K562 (cell line): Measurements from ENCODE around the gene SMIM35. TPM values are rescaled to one million over a fixed set of nuclear protein-coding genes. Genes with fewer than 3 reads are reported as not detected.
A peak's percentile ranks its signal among the peaks of the same experiment; 100 is the strongest.

ENCODE experiments used
- FUS ChIP-seq: fragments of 200-400 bp; formaldehyde crosslinking; optimal IDR thresholded peaks from 2 replicates; pipeline ENCODE3; 2017; ENCODE audit warnings: low read depth, low read length
- GTF2E2 ChIP-seq: fragments of 200-800 bp; sonication (Bioruptor generic); IDR thresholded peaks from 2 replicates; pipeline ENCODE4 v1.6.1; 2016; ENCODE audit warnings: missing genetic modification characterization, missing compliant biosample characterization
- HLTF ChIP-seq: fragments of 450-650 bp; IDR thresholded peaks from 2 replicates; pipeline ENCODE4 v1.6.1; 2016
- REST ChIP-seq, 2 experiments: fragments of 450-650 bp; formaldehyde crosslinking in 1 of 2; IDR thresholded peaks; 2 replicates each; pipeline versions ENCODE4 v1.4.0 to v1.6.1; 2014 to 2020; ENCODE audit warnings: mild to moderate bottlenecking in 2 of 2, borderline replicate concordance in 1 of 2, low read depth in 1 of 2
- USF1 ChIP-seq: sonication (generic); formaldehyde crosslinking; IDR thresholded peaks from 2 replicates; pipeline ENCODE4 v1.9.0; 2022; ENCODE audit warnings: mild to moderate bottlenecking, missing genetic modification reagents
- ZNF639 ChIP-seq, 2 experiments: fragments of 200-800 bp in 1 of 2; sonication (Bioruptor generic) in 1 of 2; sonication (generic) in 1 of 2; formaldehyde crosslinking in 1 of 2; IDR thresholded peaks in 1 of 2; conservative IDR thresholded peaks in 1 of 2; 2 replicates each; pipeline versions ENCODE4 v1.5.0 to v1.6.1; 2016 to 2020; ENCODE audit warnings: missing compliant biosample characterization in 1 of 2, missing genetic modification characterization in 1 of 2, missing genetic modification reagents in 1 of 2
- polyA plus RNA-seq, 8 experiments: library from polyadenylated mRNA; depleted of rRNA in 4 of 8; stranded (reverse) in 5 of 8; unstranded in 3 of 8; fragments of >200 nt; fragmentation: Nextera tagmentation in 2 of 8; fragmentation: Illumina TruSeq in 1 of 8; extraction: Ambion mirVana in 2 of 8; extraction: Trizol in 1 of 8; gene quantifications; 2 replicates each; pipeline versions ENCODE4 v1.2.1 to v1.2.3, GENCODE V29; 2011 to 2014; ENCODE audit warnings: inconsistent platforms in 1 of 8, missing spikeins in 1 of 8
- total RNA-seq, 7 experiments: library from RNA; depleted of rRNA in 6 of 7; stranded (reverse); fragments of >200 nt in 6 of 7; fragmentation: Illumina TruSeq in 2 of 7; extraction: Trizol in 2 of 7; gene quantifications; 2 replicates each; pipeline versions ENCODE4 v1.2.1 to v1.2.3, GENCODE V29; 2011 to 2021; ENCODE audit warnings: low replicate concordance in 1 of 7

Gene SMIM35
- total and polyA plus RNA-seq, 9 of the 15 experiments (the other 6 are each of a cell fraction or from before 2014, with no cell fraction given), result 0.03 TPM; not detected in 7

GRCh38 chr11:118010738-118011461, 75.9 kb downstream of the SMIM35 start (continued):
- TF ChIP-seq USF1 (CRISPR knock-in tag), result no peak
- no peak for TF ChIP-seq GTF2E2
- TF ChIP-seq HLTF, result no peak
- 0 out of 4 replicates have a peak, but pooled peaks of 1 of the 2 experiments have one; percentile 44 for TF ChIP-seq ZNF639 (CRISPR knock-in tag; conservative IDR thresholded peaks at IDR 0.05 in 1 of 2, IDR thresholded peaks at IDR 0.05 in 1 of 2)
- TF ChIP-seq REST (IDR thresholded peaks at IDR 0.05; ENCODE audit: borderline replicate concordance), result no peak
- TF ChIP-seq REST (CRISPR knock-in tag; IDR thresholded peaks at IDR 0.05; ENCODE audit: low read depth), result no peak
- TF ChIP-seq FUS, result no peak
